ENCODE results near the gene SMARCA4. TPM values are rescaled to one million over a fixed set of nuclear protein-coding genes. Genes with fewer than 3 reads are reported as not detected.

Gene SMARCA4
- total RNA-seq: 10 to 100 TPM; 97.0 to 98.7 TPM

GRCh38 chr19:10960314-10961072 lies at the start of gene SMARCA4:
Gene SMARCA4, plus strand, starts transcription at chr19:10961030. Its CDS starts 23,122 bp downstream, at chr19:10984152.
- Mint-ChIP-seq H3K9me3 (no peaks in the 10 kb centered on the region), H3K27me3 (no peaks in the 10 kb centered on the region), H3K27ac (peak within 1 kb of the TSS; percentile 91), H3K4me1 (ENCODE audit: low read depth) (peaks cover 34% of the 10 kb centered on the region), H3K4me3 (peak within 1 kb of the TSS; percentile 89), H3K36me3 (ENCODE audit: low read depth) (peaks cover 10% of the 10 kb centered on the region)
- ChIA-PET POLR2A (interaction anchor here (1.0 to 2.9 kb wide), 6 partner anchors 15 to 129 kb away, joined by 3 to 12 read pairs (median 4); no protein-coding TSS in a partner anchor), CTCF (interaction anchor here (0.9 to 4.2 kb wide), 3 partner anchors 17 to 96 kb away, joined by 3 to 25 read pairs (median 11); no protein-coding TSS in a partner anchor)
- peak; percentile 82 for ATAC-seq
- intact Hi-C loops (cut with micrococcal nuclease): no loop called here
- no peak for TF ChIP-seq CTCF (IDR thresholded peaks at IDR 0.05)
- DNase-seq: peak; percentile 97

GRCh38 chr19:10911579-10912363 lies 49.1 kb upstream of the SMARCA4 start:
- no peaks in the 10 kb centered on the region for H3K27me3 Mint-ChIP-seq
- H3K9me3 Mint-ChIP-seq: no peaks in the 10 kb centered on the region
- H3K4me1 Mint-ChIP-seq (ENCODE audit: low read depth): peaks cover 1% of the 10 kb centered on the region
- peaks cover 18% of the 10 kb centered on the region for H3K36me3 Mint-ChIP-seq (ENCODE audit: low read depth)
- ChIA-PET POLR2A (no interaction called here), CTCF (no interaction called here)
- intact Hi-C loops (cut with micrococcal nuclease): no loop called here
- H3K27ac Mint-ChIP-seq: no peak overlapping the region
- DNase-seq: no peak
- TF ChIP-seq CTCF (IDR thresholded peaks at IDR 0.05): no peak
- no peak for ATAC-seq
- H3K4me3 Mint-ChIP-seq: no peak overlapping the region

DNA sequence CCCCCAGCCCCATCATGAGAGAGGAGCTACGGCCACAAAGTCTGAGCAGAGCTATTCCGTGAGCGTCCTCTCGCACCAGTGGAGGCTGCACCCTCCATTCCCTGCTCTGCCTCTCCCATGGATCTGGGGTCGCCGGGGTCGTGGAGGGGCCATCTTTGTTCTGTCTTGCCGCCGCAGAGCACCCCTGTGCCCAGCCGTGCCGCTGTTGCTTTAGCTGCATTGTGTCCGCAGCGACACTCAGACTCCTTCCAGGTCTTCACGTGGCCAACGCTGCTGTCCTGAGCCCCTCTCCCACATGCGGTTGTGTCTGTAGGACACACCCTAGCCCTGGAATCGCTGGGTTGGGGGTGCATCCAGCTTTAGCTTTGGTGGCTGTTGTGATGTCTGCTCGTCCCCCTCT lies 48.2 kb upstream of the SMARCA4 start:
- ATAC-seq (no peak), DNase-seq (no peak)
- Mint-ChIP-seq H3K9me3 (no peaks in the 10 kb centered on the region), H3K4me1 (ENCODE audit: low read depth) (peaks cover 1% of the 10 kb centered on the region), H3K4me3 (no peak overlapping the region), H3K27ac (no peak overlapping the region), H3K36me3 (ENCODE audit: low read depth) (peaks cover 18% of the 10 kb centered on the region), H3K27me3 (no peaks in the 10 kb centered on the region)
- no peak for TF ChIP-seq CTCF (IDR thresholded peaks at IDR 0.05)
- ChIA-PET CTCF (no interaction called here), POLR2A (no interaction called here)
- intact Hi-C loops (cut with micrococcal nuclease): no loop called here

- CTCF ChIA-PET: no interaction called here
- Mint-ChIP-seq H3K4me1 (ENCODE audit: low read depth) (peaks cover 1% of the 10 kb centered on the region), H3K27me3 (no peaks in the 10 kb centered on the region), H3K9me3 (no peaks in the 10 kb centered on the region), H3K36me3 (ENCODE audit: low read depth) (peaks cover 12% of the 10 kb centered on the region), H3K4me3 (no peak overlapping the region), H3K27ac (no peak overlapping the region)
- TF ChIP-seq CTCF (IDR thresholded peaks at IDR 0.05): no peak
- intact Hi-C loops (cut with micrococcal nuclease): no loop called here
- ATAC-seq (no peak), DNase-seq (no peak)
- POLR2A ChIA-PET: no interaction called here
These were observed 47.0 kb upstream of the SMARCA4 start for GRCh38 chr19:10913716-10914340.

Measured in activated CD8-positive, alpha-beta T cell treated with anti-CD3 and anti-CD28 coated beads for 36 hours (primary cell).